HG03565 (cell line): Measurements from ENCODE around the gene MYL5.
"Not testable (repeated sequence)": the region's sequence is repeated elsewhere in the genome, so short reads cannot be mapped to it uniquely, and the experiment has no call there.

Experiments
- ATAC-seq: cut with Tn5 transposase; IDR thresholded peaks from one replicate; pipeline ENCODE4 v1.9.1; 2021; ENCODE audit warnings: mild to moderate bottlenecking, moderate library complexity; ENCODE audit not compliant: unreplicated experiment

MYL5 gene

GRCh38 chr4:635851-636627 lies 38.3 kb upstream of the MYL5 start:
- ATAC-seq = no peak

- no peak for ATAC-seq
Measured at GRCh38 chr4:636628-637159, 37.6 kb upstream of the MYL5 start.

GRCh38 chr4:637536-638280 lies 36.6 kb upstream of the MYL5 start:
- ATAC-seq = no peak

DNA sequence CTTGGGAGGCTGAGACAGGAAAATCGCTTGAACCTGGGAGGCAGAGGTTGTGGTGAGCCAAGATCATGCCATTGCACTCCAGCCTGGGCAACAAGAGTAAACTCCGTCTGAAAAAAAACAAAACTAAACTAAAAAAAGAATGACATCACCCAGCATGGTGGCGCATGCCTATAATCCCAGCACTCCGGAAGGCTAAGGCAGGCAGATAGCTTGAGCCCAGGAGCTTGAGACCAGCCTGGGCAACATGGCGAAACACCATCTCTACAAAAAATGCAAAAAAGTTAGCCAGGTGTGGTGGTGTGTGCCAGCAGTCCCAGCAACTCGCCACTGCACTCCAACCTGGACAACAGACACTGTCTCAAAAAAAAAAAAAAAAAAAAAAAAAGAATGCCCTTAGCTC lies 32.0 kb upstream of the MYL5 start:
- not testable (repeated sequence) for ATAC-seq

DNA sequence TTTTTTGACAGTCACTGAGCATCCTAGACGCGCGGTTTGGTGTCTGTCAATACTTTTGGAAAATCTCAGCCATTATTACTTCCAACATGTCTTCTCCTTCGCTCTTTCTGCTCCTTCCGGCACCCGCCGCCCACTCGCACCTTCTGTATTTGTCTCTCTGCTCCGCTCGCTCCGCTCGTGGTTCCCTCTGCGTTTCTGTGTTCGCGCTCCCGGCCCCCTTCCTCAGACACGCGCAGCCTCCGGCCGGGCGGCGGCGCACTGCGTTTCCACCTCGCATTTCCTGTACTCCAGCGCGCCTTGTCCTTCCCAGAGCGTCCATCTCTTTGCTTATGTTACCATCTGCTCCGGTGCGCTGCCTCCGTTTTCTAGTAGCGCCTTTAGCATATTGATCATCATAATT lies 27.9 kb upstream of the MYL5 start:
- no peak for ATAC-seq

- no peak for ATAC-seq
Measured at GRCh38 chr4:647481-647880, 26.9 kb upstream of the MYL5 start.

DNA sequence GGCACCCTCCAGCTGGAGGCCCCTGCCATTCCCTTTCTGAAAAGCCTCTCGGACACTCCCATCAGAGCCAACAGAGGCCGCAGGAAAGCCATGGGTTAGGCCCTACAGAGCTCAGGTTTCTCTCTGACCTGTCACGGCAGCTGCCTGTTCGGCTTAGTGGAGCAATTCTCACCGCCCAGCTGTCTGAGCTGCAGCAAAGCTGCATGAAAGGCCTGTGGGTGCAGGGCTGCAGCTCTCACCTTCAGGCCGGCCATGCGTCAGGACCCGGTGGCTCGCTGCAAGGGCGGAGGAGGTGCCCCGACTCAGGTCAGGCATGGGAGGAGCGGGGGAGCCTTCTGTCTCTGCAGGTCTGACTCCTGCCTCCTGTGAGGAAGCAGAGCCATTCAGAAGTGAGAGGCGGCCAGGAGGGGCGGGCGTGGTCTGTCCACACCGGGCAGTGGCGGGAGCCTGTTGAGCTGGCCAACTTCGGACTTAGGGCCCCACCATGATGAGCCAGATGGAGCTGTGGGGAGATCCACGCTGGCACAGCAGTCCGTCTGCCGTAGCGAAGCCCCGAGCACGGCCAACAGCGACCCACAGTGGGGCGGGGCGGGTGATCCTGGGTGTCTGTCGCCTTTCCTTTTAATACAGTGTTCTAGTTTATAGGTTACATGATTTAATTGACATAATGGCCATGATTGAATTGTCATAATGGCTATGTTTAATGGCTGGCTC lies 25.6 kb upstream of the MYL5 start:
- no peak for ATAC-seq

DNA sequence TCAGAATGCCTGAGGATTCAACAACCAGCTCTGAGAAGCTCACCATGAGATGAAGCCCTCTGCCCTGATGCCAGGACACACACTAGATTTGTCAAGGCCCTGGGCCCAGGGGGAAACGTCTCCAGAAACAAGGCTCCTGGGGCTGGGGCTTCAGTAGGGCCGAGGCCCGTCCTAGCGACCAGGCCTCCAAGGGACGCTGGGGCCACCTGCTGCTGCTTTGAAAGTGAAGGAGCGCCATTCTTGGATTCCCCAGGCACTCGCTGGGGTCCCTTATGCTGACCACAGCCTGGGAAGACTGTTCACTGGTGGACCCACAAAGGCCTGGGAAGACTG lies 25.1 kb upstream of the MYL5 start:
- ATAC-seq = no peak

DNA sequence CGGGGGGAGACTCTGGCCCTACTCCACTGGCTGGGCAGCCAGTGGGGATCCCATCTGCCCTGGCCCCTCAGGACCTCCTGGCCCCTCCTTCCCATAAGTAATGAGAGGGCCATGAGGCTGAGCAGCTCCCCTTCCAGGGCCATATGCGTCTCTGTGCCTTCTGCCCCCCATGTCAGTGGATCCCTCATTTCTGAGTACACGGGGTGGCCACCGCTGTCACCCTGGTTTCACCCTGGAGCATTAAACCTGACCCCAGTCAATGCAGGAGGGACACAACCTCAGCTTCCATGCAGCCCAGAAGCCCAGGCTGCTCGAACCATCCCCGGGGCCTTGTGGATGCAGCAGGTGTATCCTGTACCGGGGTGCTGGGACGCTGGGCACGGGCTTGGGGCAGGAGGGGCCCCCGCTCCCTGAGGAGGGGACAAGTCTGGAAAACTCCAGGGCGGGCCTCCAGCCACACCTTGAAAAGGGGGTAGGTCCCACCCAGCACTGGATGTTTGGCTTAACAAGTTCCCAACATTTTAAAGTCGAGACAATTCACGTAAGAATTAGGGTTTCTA lies 24.5 kb upstream of the MYL5 start:
- ATAC-seq = no peak

GRCh38 chr4:650461-650860 lies 23.9 kb upstream of the MYL5 start:
- no peak for ATAC-seq

DNA sequence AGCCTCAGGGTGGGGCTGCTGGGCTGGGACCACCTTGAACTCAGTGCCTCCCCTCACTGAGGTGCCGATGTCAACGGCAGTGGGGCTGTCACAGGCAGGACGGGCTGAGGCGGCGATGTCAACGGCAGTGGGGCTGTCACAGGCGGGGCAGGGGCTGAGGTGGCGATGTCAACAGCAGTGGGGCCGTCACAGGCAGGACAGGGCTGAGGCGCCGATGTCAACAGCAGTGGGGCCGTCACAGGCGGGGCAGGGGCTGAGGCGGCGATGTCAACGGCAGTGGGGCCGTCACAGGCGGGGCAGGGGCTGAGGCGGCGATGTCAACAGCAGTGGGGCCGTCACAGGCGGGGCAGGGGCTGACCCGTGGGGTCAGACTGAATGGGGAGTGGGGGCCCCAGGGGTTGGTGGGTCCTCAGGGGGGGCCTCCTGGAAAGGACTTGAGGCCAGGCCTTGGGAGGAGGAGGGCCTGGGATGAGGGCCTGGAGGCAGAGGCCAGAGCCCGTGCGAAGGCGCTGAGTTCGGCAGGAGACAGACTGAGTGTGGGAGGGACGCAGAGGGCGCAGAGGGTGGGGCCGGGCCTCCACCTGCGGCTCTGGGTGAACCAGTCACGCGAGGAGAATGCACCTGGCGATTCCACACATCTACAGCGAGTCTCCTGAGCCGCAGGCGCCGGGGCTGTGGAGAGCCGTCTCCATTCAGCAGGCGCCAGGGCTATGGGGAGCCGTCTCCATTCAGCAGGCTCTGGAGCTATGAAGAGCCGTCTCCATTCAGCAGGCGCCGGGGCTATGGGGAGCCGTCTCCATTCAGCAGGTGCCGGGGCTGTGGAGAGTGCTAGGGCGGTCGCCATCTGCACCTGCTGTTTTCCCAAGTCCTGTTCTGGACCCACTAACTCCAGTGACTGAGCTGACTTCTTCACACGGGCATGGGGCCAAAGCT lies 23.1 kb upstream of the MYL5 start:
- ATAC-seq = no peak

- no peak for ATAC-seq
Measured at GRCh38 chr4:651884-652642, 22.3 kb upstream of the MYL5 start.

DNA sequence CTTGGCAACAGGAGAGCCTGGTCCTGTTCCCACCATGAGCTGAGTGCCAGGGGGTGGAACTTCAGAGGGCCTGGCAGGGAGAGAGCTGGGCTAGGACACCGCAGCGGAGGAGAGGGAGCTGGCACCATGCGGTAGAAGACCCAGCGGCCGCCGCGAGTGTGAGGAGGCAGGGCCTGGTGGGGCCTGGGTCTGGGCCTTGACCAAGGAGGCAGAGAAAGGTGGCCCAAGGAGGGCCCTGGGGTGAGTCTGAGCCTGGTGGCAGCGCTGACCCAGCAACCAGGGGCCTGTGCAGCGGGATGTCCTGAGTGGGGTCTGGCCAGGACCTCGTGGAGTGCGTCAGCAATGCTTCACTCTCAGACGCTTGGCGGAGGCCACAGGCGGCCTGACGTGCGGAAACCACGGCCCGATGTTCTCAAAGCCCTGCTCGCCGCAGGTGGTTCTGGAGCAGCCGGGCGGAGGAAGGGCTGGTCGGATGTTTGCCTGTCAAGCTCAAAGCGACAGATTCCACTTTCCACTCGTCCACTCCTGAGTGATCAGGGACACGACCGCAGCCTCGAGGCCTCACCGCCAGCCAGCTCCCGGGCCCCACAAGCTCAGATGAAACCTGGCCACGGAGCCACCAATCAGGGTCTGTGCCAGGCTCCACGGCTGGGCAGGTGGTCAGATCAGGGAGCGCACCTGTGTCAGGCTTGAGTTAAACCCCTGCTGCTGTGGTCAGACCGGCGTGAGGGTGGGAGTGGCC lies 21.1 kb upstream of the MYL5 start:
- ATAC-seq = no peak

DNA sequence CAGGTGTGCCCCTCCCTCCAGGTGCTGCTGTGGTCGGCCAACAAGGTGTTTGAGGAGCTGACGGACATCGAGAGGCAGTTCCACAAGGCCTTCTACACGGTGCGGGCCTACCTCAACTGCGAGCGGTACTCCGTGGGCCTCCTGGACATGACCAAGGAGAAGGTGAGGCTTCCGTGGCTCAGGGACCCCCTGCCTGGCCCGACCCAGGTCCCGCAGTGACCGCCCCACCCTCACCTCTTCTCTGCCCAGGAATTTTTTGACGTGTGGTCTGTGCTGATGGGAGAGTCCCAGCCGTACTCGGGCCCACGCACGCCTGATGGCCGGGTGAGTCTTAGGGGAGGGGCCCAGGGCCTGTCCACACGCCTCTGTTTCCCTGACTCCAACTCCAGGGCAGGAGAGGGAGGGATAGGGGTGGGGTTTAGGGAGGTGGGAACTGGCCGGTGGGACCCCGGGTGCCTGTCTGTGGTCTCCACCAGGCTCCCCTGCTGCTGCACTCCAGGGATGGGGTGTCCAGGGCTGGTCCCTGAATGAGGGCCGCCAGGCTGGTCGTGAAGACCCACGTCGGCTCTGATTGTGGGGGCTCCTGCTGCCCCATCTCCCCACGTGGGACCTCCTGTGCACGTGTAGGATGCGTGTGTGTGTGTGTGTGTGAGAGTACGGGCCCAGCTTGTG lies 20.4 kb upstream of the MYL5 start:
- ATAC-seq = no peak

DNA sequence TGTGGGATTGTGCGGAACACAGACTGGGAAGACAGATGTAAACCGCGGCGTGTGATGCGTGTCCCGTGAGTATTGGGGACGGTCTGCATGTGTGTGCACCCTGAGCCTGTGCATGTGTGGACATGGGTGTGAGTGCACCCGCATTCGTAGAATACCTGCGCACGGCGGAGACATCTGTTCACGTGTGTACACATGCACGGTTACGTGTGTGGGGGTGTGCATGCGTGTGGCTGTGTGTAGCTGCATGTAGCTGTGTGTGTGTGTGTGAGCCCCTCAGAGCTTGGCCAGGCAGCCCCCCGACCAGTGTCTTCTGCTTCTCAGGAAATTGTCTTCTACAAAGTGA lies 19.9 kb upstream of the MYL5 start:
- ATAC-seq = no peak

GRCh38 chr4:654871-655463 lies 19.4 kb upstream of the MYL5 start:
- ATAC-seq = no peak

GRCh38 chr4:655464-656151 lies 18.7 kb upstream of the MYL5 start:
- ATAC-seq = no peak
